Cardiac septum (tissue), 1 donor: Measurements from ENCODE around the gene SAP130. TPM values are rescaled to one million over a fixed set of nuclear protein-coding genes. Genes with fewer than 3 reads are reported as not detected.

Experiments
- DNase-seq: peaks from one replicate; pipeline ENCODE4 v3.0.0-alpha.2; 2020; ENCODE audit warnings: low spot score
- intact Hi-C: fragments of 100-400 bp; cut with DNase I; formaldehyde crosslinking; loops from one replicate; pipeline ENCODE4 v1.14.0; 2022
- total RNA-seq: library from RNA; stranded (reverse); fragmentation: NEBNext Ultra II Directional; extraction: Animal tissue kit (Norgen Biotek cat#: 25700); gene quantifications from one replicate; pipeline ENCODE4 v1.2.1, GENCODE V29; 2021
- donor health status: DM: no; HTN: no; CAD: no.

The SAP130 gene
- total RNA-seq, 1 donor from 2014 or later = 19.9 TPM

- DNase-seq = peak; percentile 100
- intact Hi-C loops = loop anchor here (1.0 to 5.0 kb wide), 2 partner anchors 64 to 145 kb away; partner anchors contain the start of gene UGGT1
Observed at GRCh38 chr2:128027278-128027800, 520 bp downstream of the SAP130 start.

DNA sequence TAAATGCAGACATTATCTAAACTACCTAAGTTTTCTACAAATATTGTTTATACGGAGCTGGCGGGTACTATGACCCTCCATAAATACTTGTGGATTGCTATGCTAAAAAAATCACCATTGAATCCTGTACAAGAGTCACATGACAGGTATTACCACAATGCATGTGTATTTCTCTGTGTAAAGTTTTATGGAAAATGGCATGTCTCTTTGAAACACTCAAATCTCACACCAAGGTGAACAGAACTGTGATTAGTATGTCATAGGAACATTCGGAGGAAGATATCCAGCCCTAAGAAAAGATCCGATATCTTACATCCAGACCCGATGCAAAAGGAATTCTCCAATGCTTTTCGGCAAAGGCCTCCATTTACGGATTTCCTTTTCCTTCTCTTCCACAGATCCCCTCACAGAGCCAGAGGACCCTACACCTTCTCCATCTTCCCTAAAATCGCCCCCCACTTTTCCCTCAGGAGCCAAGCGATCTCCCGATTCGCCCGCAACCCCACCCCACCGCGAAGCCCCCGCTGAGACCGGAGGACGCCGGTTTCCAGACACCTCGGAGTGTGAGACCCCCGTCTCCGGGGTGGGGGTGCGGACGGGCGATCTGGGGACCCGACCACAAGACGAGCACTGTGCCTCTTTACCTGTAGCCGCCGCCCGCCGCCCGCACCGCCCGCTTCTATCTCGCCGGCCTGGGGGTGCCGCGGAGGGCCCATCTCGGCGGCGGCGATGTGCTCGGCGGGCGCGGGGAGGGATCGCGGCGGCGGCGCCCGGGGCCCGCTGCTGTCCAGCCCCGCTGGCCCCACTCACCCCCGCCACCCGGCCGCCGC is 1.2 kb downstream of the SAP130 start:
- DNase-seq = no peak
- intact Hi-C loops = loop anchor here (1.0 to 5.0 kb wide), 2 partner anchors 65 to 144 kb away; partner anchors contain the start of gene UGGT1

DNA sequence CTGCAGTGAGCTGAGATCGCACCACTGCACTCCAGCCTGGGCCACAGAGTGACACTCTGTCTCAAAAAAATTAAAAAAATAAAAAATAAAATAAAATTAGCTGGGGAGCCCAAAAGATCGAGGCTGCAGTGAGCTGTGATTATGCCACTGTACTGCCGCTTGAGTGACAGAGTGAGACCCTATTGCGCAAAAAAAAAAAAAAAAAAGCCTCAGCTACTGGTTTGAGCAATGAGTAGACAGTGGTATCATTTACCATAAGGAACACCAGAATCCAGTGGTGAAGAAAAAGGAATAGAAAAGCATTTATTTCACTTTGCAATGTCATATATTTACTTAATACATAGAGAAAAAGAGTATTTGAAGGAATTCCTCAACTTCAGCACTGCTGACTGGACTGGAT is 3.0 kb downstream of the SAP130 start:
- no peak for DNase-seq
- intact Hi-C loops = loop anchor here (5.0 kb wide), 1 partner anchor 143 kb away; no protein-coding TSS in a partner anchor

GRCh38 chr2:128017561-128017960 is 10.3 kb downstream of the SAP130 start:
- no peak for DNase-seq
- intact Hi-C loops = no loop called here

DNA sequence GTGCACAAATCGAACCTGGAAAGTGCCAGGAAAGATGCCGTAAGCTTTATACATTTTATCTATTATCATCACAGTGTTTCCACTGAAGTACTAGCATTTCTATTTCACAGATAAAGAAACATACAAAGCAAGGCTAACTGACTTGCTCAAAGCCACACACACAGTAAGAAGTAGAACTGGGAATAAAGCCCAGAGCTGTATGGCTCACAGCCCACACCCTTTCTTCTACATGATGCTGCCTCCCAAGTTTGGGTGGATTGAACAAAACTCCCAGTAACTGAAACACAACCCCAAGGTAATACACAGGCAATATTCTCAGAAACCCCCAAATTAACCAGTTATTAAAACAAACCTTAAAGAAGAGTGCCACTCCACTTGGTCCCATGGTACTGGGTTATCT is 11.2 kb downstream of the SAP130 start:
- intact Hi-C loops = no loop called here
- DNase-seq = no peak

DNA sequence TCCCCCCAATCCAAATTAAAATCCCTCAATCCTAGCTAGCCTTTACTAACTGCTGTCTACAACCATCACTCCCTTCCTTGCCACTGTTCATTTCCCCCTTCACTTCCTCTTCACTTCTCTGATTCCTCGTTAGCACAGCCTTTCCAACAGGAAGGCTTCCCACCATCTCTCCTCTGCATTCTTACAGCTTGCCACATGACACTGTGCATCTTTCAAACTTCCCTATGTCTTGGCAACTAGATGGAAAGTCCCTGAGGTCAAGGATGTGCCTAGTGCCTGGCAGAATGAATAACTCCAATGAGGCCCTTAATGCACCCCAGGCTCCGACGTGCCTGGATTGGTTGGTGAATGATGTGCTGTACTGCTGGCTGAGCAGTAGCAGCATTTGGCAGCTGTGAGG is 15.2 kb downstream of the SAP130 start:
- intact Hi-C loops = no loop called here
- DNase-seq = no peak

DNA sequence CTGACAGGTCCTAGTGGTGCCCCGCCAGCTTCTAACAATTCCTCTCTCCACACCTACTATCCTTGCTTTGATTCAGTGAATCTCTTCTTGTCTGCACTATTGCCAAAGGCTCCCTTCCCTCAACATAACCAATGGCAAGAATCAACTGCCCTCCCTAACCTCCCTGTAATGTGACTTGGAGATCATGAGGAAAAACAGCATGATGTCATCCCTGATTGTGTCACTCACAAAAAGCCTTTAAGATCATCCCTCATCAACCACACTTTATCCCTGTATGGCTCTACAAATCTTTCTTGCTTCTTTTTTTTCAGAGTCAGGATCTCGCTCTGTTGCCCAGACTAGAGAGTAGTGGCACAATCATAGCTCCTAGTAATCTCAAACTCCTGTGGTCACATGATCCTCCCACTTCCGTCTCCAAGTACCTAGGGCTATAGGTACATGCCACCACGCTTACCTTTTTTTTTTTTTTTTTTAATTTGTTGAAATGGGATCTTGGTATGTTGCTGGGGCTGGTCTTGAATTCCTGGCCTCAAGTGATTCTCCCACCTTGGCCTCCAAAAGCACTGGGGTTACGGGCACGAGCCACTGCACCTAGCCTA is 19.7 kb downstream of the SAP130 start:
- intact Hi-C loops = no loop called here
- no peak for DNase-seq

DNA sequence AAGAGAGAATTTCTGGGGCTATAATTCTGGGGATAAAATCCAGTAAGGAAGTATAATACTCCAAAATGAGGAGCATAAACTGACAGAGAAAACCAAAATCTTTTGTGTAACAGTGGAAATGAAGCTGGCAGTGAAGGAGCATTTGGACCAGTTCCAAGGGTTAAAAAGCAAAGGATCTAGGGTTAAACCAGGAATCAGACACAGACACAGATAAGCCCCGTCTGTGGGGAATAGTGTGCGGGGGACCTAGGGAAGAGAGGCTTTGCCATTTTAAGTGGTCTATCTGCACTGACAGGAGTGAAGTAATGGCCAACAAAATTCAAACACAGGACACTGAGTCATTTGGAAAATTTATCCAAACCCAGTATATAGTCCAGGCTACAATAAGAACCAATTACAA is 23.4 kb downstream of the SAP130 start:
- intact Hi-C loops = no loop called here

DNA sequence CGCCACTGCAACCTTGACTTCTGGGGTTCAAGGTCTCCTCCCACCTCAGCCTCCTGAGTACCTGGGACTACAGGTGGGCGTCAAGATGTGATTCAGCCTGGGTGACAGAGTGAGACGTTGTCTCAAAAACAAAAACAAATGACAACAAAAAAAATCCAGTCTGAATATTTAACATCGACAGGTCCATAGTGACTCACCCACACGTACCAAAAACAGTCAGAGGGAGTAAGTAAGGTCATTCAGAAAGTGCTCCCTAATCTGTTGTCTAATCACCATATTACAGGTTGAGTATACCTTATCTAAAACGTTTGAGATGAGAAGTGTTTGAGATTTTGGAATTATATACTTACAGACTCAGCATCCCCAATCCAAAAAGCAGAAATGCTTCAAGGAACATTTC is 24.4 kb downstream of the SAP130 start:
- no peak for DNase-seq
- intact Hi-C loops = no loop called here

More for the DNA sequence above, 23.4 kb downstream of the SAP130 start:
- no peak for DNase-seq

GRCh38 chr2:127996160-127996559 is 31.7 kb downstream of the SAP130 start:
- no peak for DNase-seq
- intact Hi-C loops = no loop called here

- intact Hi-C loops = no loop called here
- DNase-seq = no peak
Observed at GRCh38 chr2:127995725-127996124, 32.1 kb downstream of the SAP130 start.

GRCh38 chr2:127993659-127994058 is 34.2 kb downstream of the SAP130 start:
- intact Hi-C loops = no loop called here

GRCh38 chr2:127991742-127992141 is 36.1 kb downstream of the SAP130 start:
- no peak for DNase-seq
- intact Hi-C loops = no loop called here

More at GRCh38 chr2:127993659-127994058, 34.2 kb downstream of the SAP130 start:
- DNase-seq = no peak

GRCh38 chr2:127986548-127987079 is 41.2 kb downstream of the SAP130 start:
- no peak for DNase-seq
- intact Hi-C loops = no loop called here

- peak; percentile 77 for DNase-seq
- intact Hi-C loops = no loop called here
Observed at GRCh38 chr2:127985735-127986134, 42.1 kb downstream of the SAP130 start.

- intact Hi-C loops = no loop called here
- no peak for DNase-seq
Observed at GRCh38 chr2:127985026-127985734, 42.7 kb downstream of the SAP130 start.

DNA sequence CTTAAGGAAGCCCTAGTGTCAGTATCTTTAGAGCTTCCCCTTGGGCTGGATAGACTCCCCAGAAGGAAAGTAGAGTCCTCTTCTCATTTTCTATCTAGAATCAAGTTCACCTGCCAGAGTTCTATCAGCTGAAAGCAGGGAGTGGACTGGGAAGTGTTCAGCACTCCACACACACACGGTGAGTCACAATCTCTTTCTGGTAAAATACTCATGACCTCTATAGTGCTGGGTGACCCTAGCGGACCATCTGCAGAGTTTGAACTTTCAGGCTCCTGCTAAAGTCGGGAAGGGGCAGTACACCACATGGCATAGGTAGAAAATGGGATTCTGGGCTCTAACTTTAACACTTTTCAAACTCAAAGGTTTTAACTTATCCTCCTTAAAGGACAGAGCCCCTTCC is 43.3 kb downstream of the SAP130 start:
- no peak for DNase-seq
- intact Hi-C loops = no loop called here

DNA sequence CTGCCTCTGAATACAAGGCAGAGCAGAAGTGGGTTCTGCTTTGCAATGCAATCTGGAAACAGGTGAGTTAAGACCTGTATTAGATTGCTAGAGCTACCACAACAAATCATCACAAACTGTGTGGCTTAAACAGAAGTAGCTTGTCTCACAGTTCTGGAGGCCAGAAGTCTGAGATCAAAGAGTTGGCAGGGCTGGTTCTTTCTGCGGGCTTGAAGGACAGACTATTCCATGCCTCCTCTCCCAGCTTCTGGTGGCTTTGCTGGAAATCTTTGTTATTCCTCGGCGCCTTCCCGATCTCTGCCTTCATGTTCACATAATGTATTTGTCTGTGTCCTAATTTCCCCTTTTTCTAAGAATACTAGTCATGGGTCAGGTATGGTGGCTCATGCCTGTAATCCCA is 58.4 kb downstream of the SAP130 start:
- no peak for DNase-seq
- intact Hi-C loops = no loop called here

GRCh38 chr2:127968610-127969339 is 59.1 kb downstream of the SAP130 start:
- no peak for DNase-seq
- intact Hi-C loops = no loop called here
